H7 (cell line): Measurements from ENCODE around the gene CD70. TPM values are rescaled to one million over a fixed set of nuclear protein-coding genes. Genes with fewer than 3 reads are reported as not detected.

Experiments used
- total RNA-seq: library from RNA; depleted of rRNA; stranded (reverse); fragments of >200 nt; shearing (Covaris generic); gene quantifications from 2 replicates; pipeline ENCODE4 v1.2.3, GENCODE V29; 2014; rRNA removed

CD70 gene
- total RNA-seq, 1 experiment from 2014 or later: 3.6 TPM

Other genes starting within 250 kb of the CD70 start
- 90.1 and 95.6 TPM in 2 replicates for gene CLPP, start 229.6 kb downstream of the CD70 start, total RNA-seq
- 74.3 and 90.4 TPM in 2 replicates for gene ALKBH7, start 218.4 kb downstream of the CD70 start, total RNA-seq
- gene PSPN, start 215.2 kb downstream of the CD70 start, total RNA-seq: 1.4 and 1.7 TPM in 2 replicates
- gene GTF2F1, start 198.0 kb downstream of the CD70 start, total RNA-seq: 53.6 and 59.9 TPM in 2 replicates
- 223 and 266 TPM in 2 replicates for gene KHSRP, start 166.3 kb downstream of the CD70 start, total RNA-seq
- gene SLC25A41, start 157.4 kb downstream of the CD70 start, total RNA-seq: 0.11 and 1.2 TPM in 2 replicates
- gene SLC25A23, start 131.4 kb downstream of the CD70 start, total RNA-seq: 25.9 and 31.6 TPM in 2 replicates
- gene CRB3, start 126.9 kb downstream of the CD70 start, total RNA-seq: 4.9 and 5.5 TPM in 2 replicates
- gene DENND1C, start 109.4 kb downstream of the CD70 start, total RNA-seq: 0.59 and 1.1 TPM in 2 replicates
- 1.4 and 2.9 TPM in 2 replicates for gene TUBB4A, start 88.8 kb downstream of the CD70 start, total RNA-seq
- gene TNFSF9, start 60.1 kb downstream of the CD70 start, total RNA-seq: 1.3 and 2.6 TPM in 2 replicates
- 0.14 TPM in 1 of 2 replicates, not detected in the other for gene TNFSF14, start 79.0 kb upstream of the CD70 start, total RNA-seq
- gene C3, start 129.5 kb upstream of the CD70 start, total RNA-seq: 13.4 and 20.2 TPM in 2 replicates
- 60.7 and 61.7 TPM in 2 replicates for gene GPR108, start 146.4 kb upstream of the CD70 start, total RNA-seq
- 84.5 and 92.2 TPM in 2 replicates for gene TRIP10, start 148.5 kb upstream of the CD70 start, total RNA-seq
- 11.7 and 12.8 TPM in 2 replicates for gene SH2D3A, start 176.3 kb upstream of the CD70 start, total RNA-seq
- 9.5 and 13.3 TPM in 2 replicates for gene VAV1, start 181.6 kb upstream of the CD70 start, total RNA-seq